Stimulated activated CD4-positive, alpha-beta T cell treated with anti-CD3 and anti-CD28 coated beads, Interleukin-12 subunit alpha, Interleukin-12 subunit beta, amount 100 ng/mL, for 4 hours (primary cell): ENCODE measurements around the gene DYSF.

Source experiments
- DNase-seq: peaks from one replicate; pipeline ENCODE4 v3.0.0-alpha.2; 2020

DYSF gene

DNA sequence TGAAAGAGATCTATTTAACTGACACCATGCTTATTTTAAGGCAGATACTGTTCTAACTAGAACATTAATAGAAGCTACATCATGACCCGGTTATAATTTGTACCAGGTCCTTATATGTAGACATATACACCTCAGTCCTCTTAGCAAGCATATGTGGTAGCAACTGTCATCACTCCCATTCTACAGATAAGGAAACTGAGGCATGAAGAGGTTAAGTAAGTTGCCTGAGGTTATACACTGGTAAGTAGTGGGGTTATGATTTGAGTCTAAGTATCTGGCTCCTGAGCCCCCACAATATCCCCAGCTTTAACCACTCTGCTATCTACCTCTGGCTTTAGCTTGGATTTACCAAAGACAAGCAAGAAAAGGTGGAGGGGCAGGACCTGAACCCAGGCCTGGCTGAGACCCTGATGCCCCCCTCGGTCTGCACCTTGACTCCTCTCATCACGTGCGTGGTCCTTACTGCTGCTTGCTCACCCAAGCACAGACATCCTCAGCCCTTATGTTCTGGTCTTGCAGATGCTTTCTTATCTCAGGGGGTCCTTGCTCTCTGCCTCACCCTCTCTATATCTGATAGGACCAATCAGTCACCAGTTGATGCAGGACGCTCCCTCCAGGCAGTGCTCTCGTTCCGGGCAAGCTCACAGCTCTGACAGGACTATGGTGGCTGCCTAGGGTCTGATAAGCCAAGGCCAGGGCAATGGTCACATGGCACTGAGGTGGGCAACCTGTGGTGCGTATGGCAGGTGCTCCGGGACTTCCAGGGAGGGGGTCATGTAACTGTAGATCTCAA lies 4.0 kb downstream of the DYSF start:
- DNase-seq: no peak

DNA sequence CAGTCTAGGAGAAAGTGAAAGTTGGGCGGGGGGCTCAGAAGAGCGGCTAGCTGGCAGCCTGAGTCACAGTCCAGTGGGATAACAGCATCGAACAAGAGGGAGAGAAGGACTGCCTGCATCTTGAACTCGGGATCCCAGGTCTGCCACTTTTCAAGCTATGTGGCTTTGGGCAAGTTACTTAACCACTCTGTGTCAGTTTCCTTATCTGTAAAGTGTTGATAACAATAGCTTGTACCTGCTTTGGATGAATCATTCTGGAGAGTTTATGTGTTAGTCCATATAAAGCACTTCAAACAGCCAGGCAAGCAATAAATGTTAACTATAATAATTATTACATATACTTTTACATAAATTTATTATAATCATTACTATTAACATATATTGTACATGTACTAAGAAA lies 4.6 kb downstream of the DYSF start:
- DNase-seq: no peak

DNA sequence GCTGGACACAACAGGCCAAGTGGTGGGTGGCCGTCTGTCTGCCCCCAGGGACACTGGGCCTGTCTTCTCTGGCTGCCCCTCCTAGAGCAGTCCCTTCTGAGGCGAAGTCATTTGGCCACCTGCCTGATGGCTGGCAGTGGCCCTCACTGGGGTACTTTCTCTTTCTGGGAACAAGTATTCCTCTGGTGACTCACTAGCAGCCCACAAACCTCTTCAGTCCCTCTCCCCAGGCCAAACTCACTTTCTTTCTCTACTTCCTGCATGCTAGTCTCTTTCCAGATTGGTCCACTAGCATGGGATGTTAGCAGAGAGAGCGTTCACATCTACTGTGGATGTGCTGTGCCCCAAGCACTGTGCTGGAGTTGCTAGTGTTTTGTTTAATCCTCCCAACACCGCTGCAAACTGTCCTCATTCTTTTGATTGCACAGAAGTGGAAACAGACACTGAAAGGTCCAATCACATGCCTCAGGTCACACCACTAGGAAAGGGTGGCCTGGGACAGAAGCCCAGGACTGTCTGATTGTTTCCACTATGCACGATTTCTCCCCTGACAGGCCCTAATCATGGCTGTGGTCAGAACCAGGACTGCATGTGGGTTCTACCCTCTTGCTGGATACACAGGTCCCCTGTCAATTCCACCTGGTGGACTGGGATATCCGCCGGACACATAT lies 5.2 kb downstream of the DYSF start:
- no peak for DNase-seq

DNA sequence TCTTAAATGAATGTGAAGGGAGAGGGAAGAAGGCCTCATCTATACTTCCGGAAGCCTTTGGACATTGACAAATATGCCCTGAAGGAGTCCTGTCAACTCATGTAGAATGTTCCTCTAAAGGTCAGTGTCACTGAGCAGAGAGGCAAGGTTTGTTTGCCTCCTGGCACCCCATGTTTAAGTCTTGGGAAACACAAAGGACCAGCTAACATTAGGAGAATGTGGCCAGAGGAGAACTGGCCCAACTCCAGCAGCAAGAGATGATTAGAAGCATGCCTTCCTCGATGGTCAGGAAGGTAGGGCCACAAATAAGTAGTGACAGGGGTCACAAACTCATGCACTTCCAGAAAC lies 5.7 kb downstream of the DYSF start:
- DNase-seq: no peak

GRCh38 chr2:71460056-71460455 lies 6.7 kb downstream of the DYSF start:
- DNase-seq: no peak

DNA sequence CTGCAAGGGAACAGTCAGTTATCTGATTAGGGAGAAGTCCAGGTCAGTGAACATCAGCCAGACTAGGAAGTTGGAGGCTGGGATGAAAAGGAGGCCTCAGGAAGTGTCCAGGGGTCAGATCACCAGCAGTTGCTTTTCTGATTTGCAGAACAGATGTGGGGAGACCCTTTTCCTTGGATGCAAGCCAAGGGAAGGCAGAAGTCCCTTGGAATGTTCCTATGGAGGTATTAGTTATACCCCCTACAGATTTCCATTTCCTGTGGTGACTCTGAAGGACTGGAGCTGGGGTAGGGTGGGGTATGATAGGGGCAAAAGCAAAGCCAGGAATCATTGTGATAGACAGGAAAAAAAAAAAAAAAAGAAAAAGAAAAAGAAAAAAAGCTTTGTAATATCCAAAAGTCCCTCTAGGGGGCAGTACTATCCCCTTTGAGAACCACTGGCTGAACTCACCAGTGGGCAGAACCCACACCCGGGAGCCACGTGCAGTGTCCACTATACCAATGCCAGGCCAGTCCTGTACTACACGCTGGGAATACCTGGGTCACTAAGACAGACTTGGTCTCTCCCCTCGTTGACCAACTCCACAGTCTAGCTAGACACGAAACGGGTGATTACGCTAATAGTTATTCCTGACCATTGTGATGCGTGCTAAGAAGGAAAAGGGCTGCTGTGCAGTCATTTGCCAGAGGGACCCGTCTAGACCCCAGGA lies 7.4 kb downstream of the DYSF start:
- DNase-seq: no peak

GRCh38 chr2:71461304-71461671 lies 7.9 kb downstream of the DYSF start:
- no peak for DNase-seq

DNA sequence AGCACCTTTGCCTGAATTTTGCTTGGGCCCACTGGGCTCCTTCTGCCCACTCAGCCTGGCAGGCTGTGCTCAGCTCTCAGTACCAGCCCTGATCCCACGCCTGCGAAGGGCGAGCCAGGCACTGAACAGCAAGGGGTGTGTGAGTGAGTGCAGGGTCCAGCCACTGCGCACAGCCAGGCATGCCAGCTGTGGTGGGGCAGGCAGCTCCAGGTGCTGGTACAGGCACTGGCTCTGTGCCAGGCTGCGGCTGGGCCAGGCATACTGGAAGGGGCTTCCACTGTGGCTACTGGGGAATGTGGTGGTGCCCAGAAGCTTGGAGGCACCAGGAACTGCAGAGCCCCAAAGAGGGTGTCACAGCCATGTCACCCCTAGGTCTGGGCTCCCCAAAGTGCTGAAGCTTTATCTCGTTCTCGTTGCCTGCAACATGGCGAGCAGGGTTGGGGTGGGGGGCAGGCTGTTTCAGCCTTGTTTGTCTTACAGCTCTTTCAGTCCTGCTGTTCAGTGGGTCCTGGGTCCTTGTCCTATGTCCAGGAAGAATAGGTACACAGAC lies 8.8 kb downstream of the DYSF start:
- DNase-seq: no peak

DNA sequence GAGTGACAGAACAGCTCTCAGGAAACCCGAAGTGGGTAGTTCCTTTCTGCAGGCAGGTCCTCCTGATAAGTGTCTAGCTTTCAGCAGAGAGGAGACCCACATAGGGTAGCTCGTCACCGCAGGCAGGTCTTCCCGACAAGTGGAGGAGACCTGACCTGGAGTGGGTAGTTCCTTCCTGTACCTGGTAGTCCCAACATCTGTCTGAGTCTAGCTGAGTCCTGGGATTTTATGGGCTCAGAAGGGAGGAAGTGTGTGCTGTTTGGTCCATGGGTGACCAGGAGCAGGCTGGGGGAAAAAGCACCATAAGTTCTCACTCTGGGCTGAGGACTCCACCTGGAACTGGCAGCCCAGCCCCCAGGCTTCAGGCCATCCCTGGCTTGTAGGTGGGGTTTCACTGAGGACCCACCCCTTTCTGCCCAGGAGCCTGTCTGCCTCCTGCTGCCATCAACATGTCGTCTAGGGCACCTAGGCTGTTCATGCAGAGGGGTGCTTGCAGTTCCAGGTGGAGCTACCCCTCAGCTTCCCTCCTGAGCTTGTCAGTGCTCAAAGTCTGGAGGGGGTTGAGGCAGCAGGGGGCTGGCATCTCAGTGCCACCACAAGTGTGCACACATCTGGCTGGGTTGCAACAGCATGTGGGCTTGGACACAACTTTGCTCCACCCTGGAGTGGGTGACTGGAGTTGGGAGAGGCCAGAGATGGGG lies 9.4 kb downstream of the DYSF start:
- DNase-seq: no peak

DNA sequence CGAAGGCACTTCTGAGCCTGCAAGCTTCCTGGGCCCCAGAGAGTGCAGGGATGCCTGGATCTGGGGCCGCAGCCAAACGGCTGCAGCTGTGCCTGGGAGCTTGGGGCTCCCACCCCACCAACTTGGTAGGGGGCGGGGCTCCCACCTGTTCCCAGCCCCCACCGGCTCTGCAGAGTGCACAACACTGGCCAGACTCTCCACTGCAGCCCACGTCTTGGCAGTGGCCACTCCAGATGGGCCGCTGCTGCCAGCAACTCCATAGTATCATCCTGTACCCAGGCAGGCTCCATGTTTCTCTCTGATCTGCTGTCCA lies 9.9 kb downstream of the DYSF start:
- DNase-seq: no peak

DNA sequence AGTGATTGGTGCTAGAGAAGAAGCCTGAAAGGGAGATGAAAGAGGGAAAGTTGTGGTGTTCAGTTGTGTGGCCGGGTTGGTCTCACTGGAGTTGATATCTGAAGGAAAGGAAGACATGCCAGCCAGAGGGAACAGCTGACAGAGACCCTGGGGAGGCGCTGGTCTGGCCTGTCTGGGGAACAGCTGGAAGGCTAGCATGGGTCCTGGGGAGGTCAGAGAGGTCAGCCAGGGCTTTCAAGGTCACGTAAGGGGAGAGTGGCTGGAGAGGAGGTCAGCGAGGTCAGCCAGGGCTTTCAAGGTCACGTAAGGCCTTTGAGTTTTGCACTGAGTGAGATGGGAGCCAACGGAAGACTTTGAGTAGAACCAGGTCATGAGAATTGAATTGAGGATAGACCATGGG lies 11.0 kb downstream of the DYSF start:
- DNase-seq: no peak

- DNase-seq: no peak
These were observed 12.0 kb downstream of the DYSF start for GRCh38 chr2:71465356-71465755.

GRCh38 chr2:71465961-71466300 lies 12.6 kb downstream of the DYSF start:
- DNase-seq: no peak

- peak; percentile 1 for DNase-seq
These were observed 13.2 kb downstream of the DYSF start for GRCh38 chr2:71466301-71467179.

- no peak for DNase-seq
These were observed 13.9 kb downstream of the DYSF start for GRCh38 chr2:71467180-71467815.

- no peak for DNase-seq
These were observed 15.1 kb downstream of the DYSF start for GRCh38 chr2:71468279-71469015.

GRCh38 chr2:71469403-71470398 lies 16.3 kb downstream of the DYSF start:
- no peak for DNase-seq

DNA sequence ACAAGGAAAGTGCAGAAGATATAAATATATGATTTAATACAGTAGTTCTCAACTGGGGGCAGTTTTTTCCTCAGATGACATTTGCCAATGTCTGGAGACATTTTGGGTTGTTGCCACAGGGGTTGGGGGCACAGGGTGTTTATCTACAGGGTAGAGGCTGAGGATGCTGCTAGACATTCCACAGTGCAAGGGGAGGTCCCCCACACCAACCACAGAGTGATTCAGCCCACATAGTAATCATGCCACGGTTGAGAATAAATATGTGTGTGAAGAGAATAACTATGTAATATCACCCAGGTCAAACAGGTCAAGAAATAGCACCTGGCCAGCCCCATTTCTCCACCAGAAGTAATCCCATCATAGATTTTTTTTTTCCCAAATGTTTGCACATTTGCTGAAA lies 17.9 kb downstream of the DYSF start:
- no peak for DNase-seq

- DNase-seq: no peak
These were observed 18.7 kb downstream of the DYSF start for GRCh38 chr2:71472019-71472418.
